Right ventricle myocardium inferior (tissue), 1 donor: Measurements from ENCODE around the gene TRIM59. TPM values are rescaled to one million over a fixed set of nuclear protein-coding genes. Genes with fewer than 3 reads are reported as not detected.

Experiments used
- ATAC-seq: fragments of 200-7000 bp; cut with Tn5 transposase; one replicate; pipeline ENCODE4 v1.9.1; 2020; ENCODE audit warnings: mild to moderate bottlenecking, moderate library complexity
- DNase-seq: peaks from one replicate; pipeline ENCODE4 v3.0.0; 2021; ENCODE audit errors: missing footprints
- intact Hi-C: fragments of 100-400 bp; cut with DNase I; formaldehyde crosslinking; loops from one replicate; pipeline ENCODE4 v1.11.0; 2022
- microRNA-seq: library from miRNA; unstranded; fragments of <30 nt; microRNA quantifications from one replicate; pipeline ENCODE4 v1.2.0, GENCODE V29; 2020
- total RNA-seq: library from RNA; stranded (reverse); fragmentation: NEBNext Ultra II Directional; extraction: Animal tissue kit (Norgen Biotek cat#: 25700); gene quantifications from one replicate; pipeline ENCODE4 v1.2.1, GENCODE V29; 2021
- donor health status: DM: no; HTN: yes; CAD: no; lungs with severe emphysema.

TRIM59 gene
- total RNA-seq, 1 donor from 2014 or later: 0.73 TPM

GRCh38 chr3:160390565-160391138, 58.9 kb downstream of the TRIM59 start:
- intact Hi-C loops: no loop called here
- no peak for DNase-seq
- ATAC-seq: no peak

Small RNA genes within 50 kb of the gene (microRNA-seq; reads per million reads assigned to microRNA genes)
- gene MIR15B (464 reads per million, percentile 73 among the genes with 10 or more reads in this experiment), gene MIR16-2 (462 reads per million, percentile 72 among the genes with 10 or more reads in this experiment)

Other genes with a start within 250 kb of the TRIM59 start
- gene C3orf80, start 224.4 kb downstream of the TRIM59 start, total RNA-seq: 0.22 TPM
- 8.9 TPM for gene IFT80, start 50.6 kb downstream of the TRIM59 start, total RNA-seq
- gene SMC4, start 50.1 kb downstream of the TRIM59 start, total RNA-seq: 20.1 TPM
- 120 TPM for gene KPNA4, start 115.8 kb upstream of the TRIM59 start, total RNA-seq
- not detected for gene ARL14, start 227.4 kb upstream of the TRIM59 start, total RNA-seq